HG03196 (cell line): Measurements from ENCODE around the gene FAM117A.
A peak's percentile ranks its signal among the peaks of the same experiment; 100 is the strongest.
"Not testable (repeated sequence)": the region's sequence is repeated elsewhere in the genome, so short reads cannot be mapped to it uniquely, and the experiment has no call there.

ENCODE experiments used
- ATAC-seq: cut with Tn5 transposase; IDR thresholded peaks from one replicate; pipeline ENCODE4 v1.9.1; 2021; ENCODE audit not compliant: unreplicated experiment

FAM117A gene

GRCh38 chr17:49741692-49742076 is 22.2 kb downstream of the FAM117A start:
- no peak for ATAC-seq

- no peak for ATAC-seq
Observed at GRCh38 chr17:49741009-49741691, 22.8 kb downstream of the FAM117A start.

- ATAC-seq, result peak; percentile 41
Observed at GRCh38 chr17:49739641-49740271, 24.2 kb downstream of the FAM117A start.

GRCh38 chr17:49738456-49739163 is 25.3 kb downstream of the FAM117A start:
- ATAC-seq, result no peak

- no peak for ATAC-seq
Observed at GRCh38 chr17:49734515-49735490, 29.1 kb downstream of the FAM117A start.

- ATAC-seq, result no peak
Observed at GRCh38 chr17:49731435-49731831, 32.5 kb downstream of the FAM117A start.

- no peak for ATAC-seq
Observed at GRCh38 chr17:49730785-49731434, 33.0 kb downstream of the FAM117A start.

- no peak for ATAC-seq
Observed at GRCh38 chr17:49730078-49730784, 33.7 kb downstream of the FAM117A start.

- ATAC-seq, result no peak
Observed at GRCh38 chr17:49729069-49729468, 34.9 kb downstream of the FAM117A start.

GRCh38 chr17:49728425-49728824 is 35.5 kb downstream of the FAM117A start:
- no peak for ATAC-seq

GRCh38 chr17:49727380-49727779 is 36.6 kb downstream of the FAM117A start:
- ATAC-seq, result no peak

- ATAC-seq, result no peak
Observed at GRCh38 chr17:49725452-49726130, 38.3 kb downstream of the FAM117A start.

GRCh38 chr17:49724552-49724951 is 39.4 kb downstream of the FAM117A start:
- not testable (repeated sequence) for ATAC-seq

- ATAC-seq, result no peak
Observed at GRCh38 chr17:49723423-49723822, 40.5 kb downstream of the FAM117A start.

GRCh38 chr17:49722066-49722465 is 41.9 kb downstream of the FAM117A start:
- no peak for ATAC-seq

GRCh38 chr17:49717371-49717861 is 46.5 kb downstream of the FAM117A start:
- ATAC-seq, result no peak

- ATAC-seq, result no peak
Observed at GRCh38 chr17:49716668-49717364, 47.1 kb downstream of the FAM117A start.

- ATAC-seq, result no peak
Observed at GRCh38 chr17:49715717-49716279, 48.1 kb downstream of the FAM117A start.
